CD4-positive, CD25-positive, alpha-beta regulatory T cell (primary cell): ENCODE data around the gene GABPB1. TPM values are rescaled to one million over a fixed set of nuclear protein-coding genes. Genes with fewer than 3 reads are reported as not detected.

ENCODE experiments used
- ATAC-seq, 2 donors: fragments of 150-1000 bp; cut with Tn5 transposase; one replicate each; pipeline ENCODE4 v1.10.0; 2021; ENCODE audit warnings: low read depth in 2 of 2, moderate number of reproducible peaks in 2 of 2, moderate library complexity in 1 of 2
- DNase-seq, 3 donors: peaks; one replicate each; pipeline versions ENCODE4 v3.0.0 to v3.0.0-alpha.2; 2012 to 2022; ENCODE audit warnings: mixed read lengths in 1 of 3
- H3K27ac ChIP-seq: one replicate; pipeline ENCODE4 v1.7.0; 2013; ENCODE audit warnings: mild to moderate bottlenecking, low read length; ENCODE audit not compliant: insufficient read depth, poor library complexity, severe bottlenecking
- H3K27me3 ChIP-seq: one replicate; pipeline ENCODE4 v1.7.0; 2013; ENCODE audit warnings: low read length; ENCODE audit not compliant: control insufficient read depth, insufficient read depth
- H3K36me3 ChIP-seq: one replicate; pipeline ENCODE4 v1.7.0; 2013; ENCODE audit warnings: mild to moderate bottlenecking, low read length, moderate library complexity; ENCODE audit not compliant: control insufficient read depth, insufficient read depth
- H3K4me1 ChIP-seq: 2 replicates; pipeline ENCODE4 v1.7.0; 2013; ENCODE audit warnings: mild to moderate bottlenecking, low read length; ENCODE audit not compliant: insufficient read depth, control insufficient read depth, poor library complexity, severe bottlenecking
- H3K4me3 ChIP-seq: one replicate; pipeline ENCODE4 v1.7.0; 2013; ENCODE audit warnings: low read depth, mild to moderate bottlenecking, low read length, moderate library complexity
- H3K9me3 ChIP-seq, 2 experiments: 1 replicate in 1 of 2; 2 replicates in 1 of 2; pipeline ENCODE4 v1.7.0; 2013; ENCODE audit warnings: low read length in 2 of 2, mild to moderate bottlenecking in 1 of 2, moderate library complexity in 1 of 2; ENCODE audit not compliant: control insufficient read depth in 2 of 2
- H3K27ac Mint-ChIP-seq, 3 donors: one replicate each; pipeline ENCODE4 v1.8.0; 2020 to 2022; ENCODE audit warnings: mild to moderate bottlenecking in 3 of 3, mixed read lengths in 3 of 3, moderate library complexity in 2 of 3
- H3K27me3 Mint-ChIP-seq: one replicate; pipeline ENCODE4 v1.8.0; 2022; ENCODE audit warnings: mild to moderate bottlenecking, mixed read lengths
- H3K36me3 Mint-ChIP-seq: one replicate; pipeline ENCODE4 v1.8.0; 2020; ENCODE audit warnings: mixed read lengths
- H3K4me1 Mint-ChIP-seq, 4 donors: one replicate each; pipeline ENCODE4 v1.8.0; 2020 to 2022; ENCODE audit warnings: mixed read lengths in 4 of 4, mild to moderate bottlenecking in 1 of 4
- H3K4me3 Mint-ChIP-seq, 4 donors: one replicate each; pipeline ENCODE4 v1.8.0; 2020 to 2022; ENCODE audit warnings: mild to moderate bottlenecking in 4 of 4, mixed read lengths in 4 of 4, moderate library complexity in 3 of 4
- H3K9me3 Mint-ChIP-seq, 7 donors: one replicate each; pipeline ENCODE4 v1.8.0; 2020 to 2022; ENCODE audit warnings: mixed read lengths in 7 of 7, mild to moderate bottlenecking in 3 of 7, moderate library complexity in 2 of 7
- polyA plus RNA-seq, 4 donors: library from polyadenylated mRNA; unstranded; fragments of 300-500 nt; fragmentation: Illumina TruSeq; gene quantifications; one replicate each; pipeline ENCODE4 v1.2.3, GENCODE V29; 2021
- total RNA-seq: library from RNA; stranded (reverse); gene quantifications from one replicate; pipeline ENCODE4 v1.2.3, GENCODE V29; 2022

The GABPB1 gene
- total and polyA plus RNA-seq, 5 donors from 2014 or later, result 29.9 to 38.3 (median 31.2) TPM

DNA sequence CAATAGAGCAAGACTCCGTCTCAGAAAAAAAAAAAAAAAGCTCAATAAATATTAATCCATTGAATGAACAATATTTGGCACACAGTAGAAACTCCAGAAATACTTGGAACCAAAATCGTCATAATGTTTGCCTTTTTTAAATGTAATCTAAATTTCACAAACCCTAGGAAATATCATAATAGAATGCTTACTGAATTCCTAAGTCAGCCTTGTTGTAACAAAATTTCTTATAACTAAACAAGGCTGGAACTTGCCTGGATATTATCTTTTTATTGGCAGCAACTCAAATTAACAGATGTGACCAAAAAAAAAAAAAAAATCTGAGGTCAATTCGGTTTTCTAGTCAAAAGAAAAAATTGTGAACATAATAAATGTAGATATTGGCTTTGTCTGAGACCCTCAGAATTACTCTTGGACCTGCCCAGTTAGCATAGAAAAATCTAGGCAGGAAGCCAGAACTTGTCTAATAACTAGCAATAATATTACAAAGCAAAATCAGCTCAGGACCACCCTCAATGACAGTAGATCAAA, 33.3 kb downstream of the GABPB1 start:
- Mint-ChIP-seq H3K4me1 (peaks cover 10 to 29% (median 24%) of the 10 kb centered on the region in 4 donors), H3K27me3 (no peaks in the 10 kb centered on the region), H3K27ac (peak overlapping the region in 1 of 3 donors; percentile 49)

GRCh38 chr15:50320504-50320903, 34.5 kb downstream of the GABPB1 start:
- Mint-ChIP-seq H3K27ac (peak overlapping the region in 2 of 3 donors; percentile 8 to 28), H3K9me3 (peaks cover 0 to 1% (median 0%) of the 10 kb centered on the region in 7 donors), H3K27me3 (no peaks in the 10 kb centered on the region), H3K4me1 (peaks cover 15 to 31% (median 25%) of the 10 kb centered on the region in 4 donors), H3K36me3 (peaks cover 6% of the 10 kb centered on the region), H3K4me3 (no peak overlapping the region)
- H3K4me1 ChIP-seq, result peaks cover 6% of the 10 kb centered on the region
- no peaks in the 10 kb centered on the region for H3K36me3 ChIP-seq
- no peaks in the 10 kb centered on the region for H3K27me3 ChIP-seq
- H3K9me3 ChIP-seq, result no peaks in the 10 kb centered on the region
- DNase-seq (no peak), ATAC-seq (no peak)
- H3K4me3 ChIP-seq, result no peak overlapping the region
- H3K27ac ChIP-seq, result no peak overlapping the region

More for the DNA sequence above, 33.3 kb downstream of the GABPB1 start:
- no peak for DNase-seq
- Histone ChIP-seq H3K4me1 (peaks cover 6% of the 10 kb centered on the region), H3K9me3 (no peaks in the 10 kb centered on the region), H3K27me3 (no peaks in the 10 kb centered on the region), H3K27ac (no peak overlapping the region), H3K36me3 (no peaks in the 10 kb centered on the region), H3K4me3 (no peak overlapping the region)
- no peak overlapping the region for H3K4me3 Mint-ChIP-seq
- no peak for ATAC-seq
- H3K36me3 Mint-ChIP-seq, result peaks cover 6% of the 10 kb centered on the region
- H3K9me3 Mint-ChIP-seq, result no peaks in the 10 kb centered on the region

DNA sequence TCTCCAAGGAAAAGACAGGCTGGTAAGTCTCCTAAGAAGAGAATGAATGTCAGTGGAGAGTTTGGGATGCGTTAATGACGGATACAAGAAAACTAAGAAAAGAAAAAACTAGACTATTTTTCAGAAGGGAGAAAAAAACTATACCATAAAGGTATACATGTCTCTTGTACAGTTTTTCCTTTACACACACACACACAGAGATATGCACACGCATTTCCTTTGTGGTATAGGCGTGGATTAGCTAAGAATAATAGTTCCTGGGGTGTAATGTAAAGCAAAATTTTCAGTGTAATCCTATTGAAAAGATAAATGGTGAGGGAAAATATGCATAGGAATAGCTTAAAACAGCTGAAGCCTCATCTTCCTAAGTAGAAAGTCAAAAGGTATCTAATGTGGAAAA, 36.3 kb downstream of the GABPB1 start:
- Mint-ChIP-seq H3K4me3 (peak overlapping the region in 2 of 4 donors; percentile 13 to 16), H3K4me1 (peaks cover 15 to 32% (median 24%) of the 10 kb centered on the region in 4 donors), H3K27ac (peak overlapping the region; percentile 5 to 88 (median 69)), H3K27me3 (no peaks in the 10 kb centered on the region), H3K36me3 (no peaks in the 10 kb centered on the region), H3K9me3 (peaks cover 0 to 1% (median 0%) of the 10 kb centered on the region in 7 donors)
- DNase-seq (no peak), ATAC-seq (no peak)
- Histone ChIP-seq H3K36me3 (no peaks in the 10 kb centered on the region), H3K27me3 (no peaks in the 10 kb centered on the region), H3K9me3 (no peaks in the 10 kb centered on the region), H3K4me3 (peak overlapping the region; percentile 38), H3K27ac (peak overlapping the region; percentile 24), H3K4me1 (peaks cover 6% of the 10 kb centered on the region)

- ATAC-seq, result peak in 1 of 2 donors; percentile 52
- peaks cover 6% of the 10 kb centered on the region for H3K4me1 ChIP-seq
- H3K27me3 Mint-ChIP-seq, result no peaks in the 10 kb centered on the region
- no peaks in the 10 kb centered on the region for H3K27me3 ChIP-seq
- no peaks in the 10 kb centered on the region for H3K36me3 Mint-ChIP-seq
- H3K4me3 ChIP-seq, result no peak overlapping the region
- no peaks in the 10 kb centered on the region for H3K9me3 ChIP-seq
- DNase-seq, result peak in 2 of 3 donors; percentile 51 to 60
- H3K27ac Mint-ChIP-seq, result no peak overlapping the region
- H3K4me3 Mint-ChIP-seq, result no peak overlapping the region
- H3K36me3 ChIP-seq, result no peaks in the 10 kb centered on the region
- no peak overlapping the region for H3K27ac ChIP-seq
- H3K4me1 Mint-ChIP-seq, result peaks cover 22 to 40% (median 29%) of the 10 kb centered on the region in 4 donors
- H3K9me3 Mint-ChIP-seq, result peaks cover 0 to 1% (median 0%) of the 10 kb centered on the region in 7 donors
Observed at GRCh38 chr15:50315814-50316630, 39.0 kb downstream of the GABPB1 start.

- H3K4me3 Mint-ChIP-seq, result no peak overlapping the region
- Histone ChIP-seq H3K27ac (no peak overlapping the region), H3K4me1 (no peaks in the 10 kb centered on the region), H3K27me3 (no peaks in the 10 kb centered on the region), H3K9me3 (peaks cover 0 to 6% of the 10 kb centered on the region in 2 experiments), H3K4me3 (no peak overlapping the region), H3K36me3 (peaks cover 10% of the 10 kb centered on the region)
- no peak for DNase-seq
- H3K4me1 Mint-ChIP-seq, result peaks cover 4 to 24% (median 14%) of the 10 kb centered on the region in 4 donors
- H3K36me3 Mint-ChIP-seq, result peaks cover 14% of the 10 kb centered on the region
- H3K27ac Mint-ChIP-seq, result no peak overlapping the region
- no peaks in the 10 kb centered on the region for H3K27me3 Mint-ChIP-seq
- ATAC-seq, result no peak
- H3K9me3 Mint-ChIP-seq, result peaks cover 0 to 10% (median 3%) of the 10 kb centered on the region in 7 donors
Observed at GRCh38 chr15:50312636-50313035, 42.4 kb downstream of the GABPB1 start.

GRCh38 chr15:50307799-50308198, 47.2 kb downstream of the GABPB1 start:
- no peaks in the 10 kb centered on the region for H3K27me3 ChIP-seq
- H3K4me3 ChIP-seq, result no peak overlapping the region
- H3K36me3 Mint-ChIP-seq, result peaks cover 34% of the 10 kb centered on the region
- peaks cover 21% of the 10 kb centered on the region for H3K36me3 ChIP-seq
- DNase-seq (no peak), ATAC-seq (no peak)
- peaks cover 3 to 21% (median 16%) of the 10 kb centered on the region in 4 donors for H3K4me1 Mint-ChIP-seq
- H3K4me3 Mint-ChIP-seq, result no peak overlapping the region
- H3K27ac ChIP-seq, result no peak overlapping the region
- H3K9me3 Mint-ChIP-seq, result peaks cover 0 to 11% (median 2%) of the 10 kb centered on the region in 7 donors
- peaks cover 0 to 7% of the 10 kb centered on the region in 2 experiments for H3K9me3 ChIP-seq
- no peaks in the 10 kb centered on the region for H3K4me1 ChIP-seq
- H3K27me3 Mint-ChIP-seq, result no peaks in the 10 kb centered on the region
- peak overlapping the region in 1 of 3 donors; percentile 38 for H3K27ac Mint-ChIP-seq

DNA sequence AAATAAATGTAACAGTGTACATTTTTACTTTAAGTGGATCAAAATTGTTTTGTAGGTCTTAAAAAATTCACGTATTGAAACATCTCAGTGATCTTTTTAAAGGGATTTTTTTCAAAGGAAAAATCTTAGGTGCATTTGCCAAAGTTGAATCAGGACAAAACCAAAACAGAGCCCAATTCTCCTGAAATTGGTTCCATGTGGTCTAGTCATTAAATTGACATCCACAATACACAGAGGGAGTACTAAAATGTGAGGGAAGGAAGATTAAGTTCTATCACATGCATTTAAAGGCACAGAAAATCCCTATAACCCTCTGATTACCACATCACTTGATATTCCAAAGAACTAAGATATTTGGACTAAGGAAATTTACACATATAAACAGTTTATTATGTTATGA, 50.2 kb downstream of the GABPB1 start:
- Histone ChIP-seq H3K27me3 (no peaks in the 10 kb centered on the region), H3K36me3 (peaks cover 42% of the 10 kb centered on the region), H3K9me3 (peaks cover 0 to 7% of the 10 kb centered on the region in 2 experiments), H3K27ac (no peak overlapping the region), H3K4me3 (no peak overlapping the region), H3K4me1 (no peaks in the 10 kb centered on the region)
- H3K9me3 Mint-ChIP-seq, result peaks cover 0 to 11% (median 2%) of the 10 kb centered on the region in 7 donors
- H3K4me1 Mint-ChIP-seq, result peaks cover 3 to 11% (median 6%) of the 10 kb centered on the region in 4 donors
- DNase-seq (no peak), ATAC-seq (no peak)
- H3K27ac Mint-ChIP-seq, result peak overlapping the region in 1 of 3 donors; percentile 38
- H3K27me3 Mint-ChIP-seq, result no peaks in the 10 kb centered on the region
- no peak overlapping the region for H3K4me3 Mint-ChIP-seq
- H3K36me3 Mint-ChIP-seq, result peaks cover 51% of the 10 kb centered on the region
